GM19438 (cell line): Measurements from ENCODE around the gene CDC34.

Source experiments
- ATAC-seq: cut with Tn5 transposase; IDR thresholded peaks from one replicate; pipeline ENCODE4 v1.9.1; 2021; ENCODE audit warnings: low read depth; ENCODE audit not compliant: unreplicated experiment

The CDC34 gene

DNA sequence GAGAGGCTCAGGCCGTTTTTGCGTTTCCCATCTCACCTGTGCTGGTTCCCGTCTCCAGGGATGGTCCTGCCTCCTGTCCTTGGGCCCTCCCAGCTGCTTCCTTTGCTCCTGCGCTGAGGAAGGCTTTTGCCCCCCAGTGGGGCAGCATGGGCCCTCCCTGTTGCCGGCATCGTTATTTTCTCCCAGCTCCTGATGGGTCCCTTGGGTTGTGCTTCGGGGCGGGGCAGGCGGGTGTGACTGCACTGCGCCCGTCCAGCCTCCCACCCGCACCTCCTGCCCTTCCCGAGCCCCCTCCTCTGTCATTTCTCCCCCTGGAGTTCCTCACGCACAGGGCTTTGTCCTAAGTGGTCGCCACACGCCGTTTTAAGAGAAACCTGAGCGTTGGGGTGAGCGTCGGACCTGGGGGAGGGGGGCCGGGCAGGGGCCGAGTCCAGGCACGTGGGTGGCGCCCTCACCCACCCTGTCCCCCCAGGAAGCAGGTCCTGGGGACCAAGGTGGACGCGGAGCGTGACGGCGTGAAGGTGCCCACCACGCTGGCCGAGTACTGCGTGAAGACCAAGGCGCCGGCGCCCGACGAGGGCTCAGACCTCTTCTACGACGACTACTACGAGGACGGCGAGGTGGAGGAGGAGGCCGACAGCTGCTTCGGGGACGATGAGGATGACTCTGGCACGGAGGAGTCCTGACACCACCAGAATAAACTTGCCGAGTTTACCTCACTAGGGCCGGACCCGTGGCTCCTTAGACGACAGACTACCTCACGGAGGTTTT lies 9.5 kb downstream of the CDC34 start:
- ATAC-seq = no peak

DNA sequence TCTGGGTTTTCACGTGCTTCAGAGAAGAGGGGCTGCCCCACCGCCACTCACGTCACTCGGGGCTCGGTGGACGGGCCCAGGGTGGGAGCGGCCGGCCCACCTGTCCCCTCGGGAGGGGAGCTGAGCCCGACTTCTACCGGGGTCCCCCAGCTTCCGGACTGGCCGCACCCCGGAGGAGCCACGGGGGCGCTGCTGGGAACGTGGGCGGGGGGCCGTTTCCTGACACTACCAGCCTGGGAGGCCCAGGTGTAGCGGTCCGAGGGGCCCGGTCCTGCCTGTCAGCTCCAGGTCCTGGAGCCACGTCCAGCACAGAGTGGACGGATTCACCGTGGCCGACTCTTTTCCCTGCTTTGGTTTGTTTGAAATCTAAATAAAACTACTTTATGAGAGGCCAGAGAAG lies 10.1 kb downstream of the CDC34 start:
- ATAC-seq = no peak

DNA sequence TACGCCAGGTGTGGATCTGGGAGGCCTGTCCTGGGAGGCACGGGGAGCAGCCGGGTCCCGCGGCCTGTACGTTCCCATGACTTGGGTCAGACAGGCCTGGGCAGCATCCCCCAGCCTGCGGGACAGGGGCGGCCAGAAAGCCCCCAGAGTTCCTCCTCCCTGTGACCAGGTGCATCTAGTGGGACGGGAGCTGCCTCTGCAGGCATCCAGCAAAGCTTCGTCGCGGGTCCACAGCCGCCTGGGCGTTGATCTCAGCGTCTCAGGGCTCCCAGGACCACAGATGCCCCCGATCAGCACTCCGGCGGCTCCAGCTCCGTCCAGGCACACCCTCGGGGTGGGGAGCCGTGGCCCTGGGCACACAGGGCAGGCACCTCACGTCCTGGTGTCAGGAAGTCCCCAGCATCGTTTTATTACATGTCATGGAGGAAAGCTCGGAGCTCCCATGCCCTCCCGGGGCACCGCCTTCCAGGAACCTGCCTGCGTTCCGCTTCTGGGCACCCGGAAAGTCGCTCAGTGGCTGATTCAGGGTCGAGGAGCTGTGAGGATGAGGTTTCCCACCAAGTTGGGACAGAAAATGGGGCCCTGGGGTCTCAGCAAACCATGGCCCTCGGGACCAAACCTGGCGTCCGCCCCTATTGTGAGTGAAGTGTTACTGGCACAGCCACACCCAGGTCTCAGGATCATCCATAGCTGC lies 10.8 kb downstream of the CDC34 start:
- ATAC-seq = no peak

DNA sequence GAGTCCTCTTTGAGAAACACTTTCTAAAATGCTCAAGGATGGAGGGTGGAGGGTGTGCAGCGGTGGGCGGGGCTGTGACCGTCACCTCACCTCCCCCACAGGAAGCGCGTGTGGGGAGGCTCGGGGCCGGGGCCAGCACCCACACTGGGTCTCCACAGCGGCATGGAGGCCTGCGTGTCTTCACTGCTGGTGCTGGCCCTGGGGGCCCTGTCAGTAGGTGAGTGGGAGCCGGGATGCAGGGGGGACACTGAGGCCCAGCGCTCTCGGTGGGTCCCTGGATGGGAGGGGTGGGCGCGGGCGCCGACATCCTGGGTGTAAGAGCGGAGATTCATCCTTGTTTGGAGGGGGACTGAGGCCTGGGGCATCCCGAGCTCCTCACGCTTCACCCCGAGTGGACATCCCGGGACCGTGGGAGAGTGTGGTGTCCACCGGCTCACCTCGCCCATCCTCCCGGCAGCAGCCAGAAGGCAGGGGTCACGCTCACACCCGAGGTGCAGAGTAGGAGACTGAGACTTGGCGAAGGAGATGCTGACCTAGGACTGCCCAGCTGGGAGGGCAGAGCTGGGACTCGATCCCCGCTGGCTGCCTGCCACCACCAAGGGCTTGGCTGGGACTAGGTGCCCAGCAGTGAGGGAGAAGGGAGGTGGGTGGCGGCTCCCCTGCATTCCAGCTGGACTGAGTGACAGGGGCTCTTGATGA lies 12.5 kb downstream of the CDC34 start, which contains the start of gene GZMM:
GZMM (plus strand) TSS at position 144 of the 699 bp plus-strand sequence; CDS start at position 163, 19 bp downstream.
- no peak for ATAC-seq

DNA sequence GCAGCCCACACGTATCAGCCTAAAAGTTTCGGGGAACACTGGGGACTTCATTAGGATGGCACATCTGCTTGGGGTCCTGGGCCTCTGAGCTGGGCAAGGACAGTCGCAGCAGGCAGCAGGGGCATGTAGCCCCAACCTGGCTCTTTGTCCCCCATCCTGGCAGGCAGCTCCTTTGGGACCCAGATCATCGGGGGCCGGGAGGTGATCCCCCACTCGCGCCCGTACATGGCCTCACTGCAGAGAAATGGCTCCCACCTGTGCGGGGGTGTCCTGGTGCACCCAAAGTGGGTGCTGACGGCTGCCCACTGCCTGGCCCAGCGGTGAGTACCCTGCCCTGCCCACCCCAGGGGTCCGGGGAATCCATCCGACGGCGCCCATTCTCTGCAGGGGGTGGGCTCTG lies 15.6 kb downstream of the CDC34 start:
- no peak for ATAC-seq

DNA sequence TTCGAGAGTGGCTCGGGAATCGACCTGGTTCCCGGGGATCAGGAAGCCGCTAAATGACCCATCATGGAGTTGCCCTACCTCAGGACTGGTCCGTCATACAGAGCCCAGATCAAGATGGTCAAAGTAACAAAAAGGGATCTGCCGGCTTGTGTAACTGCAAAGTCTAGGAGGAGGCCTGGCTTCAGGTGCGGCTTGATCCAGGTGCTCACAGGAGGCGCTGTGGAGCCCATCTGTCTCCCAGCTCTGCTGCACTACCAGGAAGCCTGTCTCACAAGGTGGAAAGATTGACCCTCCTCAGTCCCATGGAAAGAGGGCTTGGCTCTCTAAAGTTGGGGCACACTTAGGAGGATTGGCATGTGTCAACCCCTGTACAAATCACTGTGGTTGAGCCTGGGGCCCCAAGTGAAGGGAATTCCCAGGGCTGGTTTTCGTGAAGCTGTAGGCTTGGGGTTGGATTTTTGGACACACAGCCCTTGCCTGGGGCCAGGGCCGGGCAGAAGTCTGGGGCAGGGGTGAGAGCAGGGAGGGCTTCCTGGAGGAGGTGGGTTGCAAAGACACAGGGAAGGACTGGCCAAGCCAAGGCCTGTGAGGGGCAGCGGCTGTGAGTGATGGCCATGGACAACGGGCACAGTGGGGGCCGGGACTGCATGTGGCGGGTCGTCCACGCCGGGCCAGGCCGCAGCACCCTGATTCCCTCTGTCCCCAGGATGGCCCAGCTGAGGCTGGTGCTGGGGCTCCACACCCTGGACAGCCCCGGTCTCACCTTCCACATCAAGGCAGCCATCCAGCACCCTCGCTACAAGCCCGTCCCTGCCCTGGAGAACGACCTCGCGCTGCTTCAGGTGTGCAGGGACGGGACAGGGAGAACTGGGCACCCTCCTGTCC lies 16.5 kb downstream of the CDC34 start:
- ATAC-seq = no peak

DNA sequence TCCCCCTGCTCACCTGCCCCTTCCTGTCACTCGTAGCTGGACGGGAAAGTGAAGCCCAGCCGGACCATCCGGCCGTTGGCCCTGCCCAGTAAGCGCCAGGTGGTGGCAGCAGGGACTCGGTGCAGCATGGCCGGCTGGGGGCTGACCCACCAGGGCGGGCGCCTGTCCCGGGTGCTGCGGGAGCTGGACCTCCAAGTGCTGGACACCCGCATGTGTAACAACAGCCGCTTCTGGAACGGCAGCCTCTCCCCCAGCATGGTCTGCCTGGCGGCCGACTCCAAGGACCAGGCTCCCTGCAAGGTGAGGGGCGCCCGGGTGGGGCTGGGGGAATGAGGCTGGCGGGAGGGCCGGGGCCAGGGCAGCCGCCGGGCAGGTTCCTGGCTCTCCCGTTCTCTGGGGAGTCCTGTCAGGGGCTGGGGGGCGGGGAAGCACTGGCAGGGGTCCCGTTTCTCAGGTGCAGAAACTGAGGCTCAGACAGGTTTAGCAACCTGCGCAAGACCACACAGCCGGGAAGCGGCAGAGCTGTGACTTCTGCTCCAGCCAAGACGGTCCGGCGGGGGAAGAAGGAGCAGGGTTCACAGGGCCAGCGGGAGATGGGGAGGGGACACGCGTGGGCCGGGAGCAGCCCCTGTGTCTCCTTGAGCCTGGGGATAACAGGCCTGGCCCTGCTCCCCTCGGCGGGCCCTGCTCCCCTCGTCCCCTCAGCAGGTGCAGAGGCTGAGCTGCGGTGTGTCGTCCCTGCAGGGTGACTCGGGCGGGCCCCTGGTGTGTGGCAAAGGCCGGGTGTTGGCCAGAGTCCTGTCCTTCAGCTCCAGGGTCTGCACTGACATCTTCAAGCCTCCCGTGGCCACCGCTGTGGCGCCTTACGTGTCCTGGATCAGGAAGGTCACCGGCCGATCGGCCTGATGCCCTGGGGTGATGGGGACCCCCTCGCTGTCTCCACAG lies 17.6 kb downstream of the CDC34 start:
- ATAC-seq = no peak

DNA sequence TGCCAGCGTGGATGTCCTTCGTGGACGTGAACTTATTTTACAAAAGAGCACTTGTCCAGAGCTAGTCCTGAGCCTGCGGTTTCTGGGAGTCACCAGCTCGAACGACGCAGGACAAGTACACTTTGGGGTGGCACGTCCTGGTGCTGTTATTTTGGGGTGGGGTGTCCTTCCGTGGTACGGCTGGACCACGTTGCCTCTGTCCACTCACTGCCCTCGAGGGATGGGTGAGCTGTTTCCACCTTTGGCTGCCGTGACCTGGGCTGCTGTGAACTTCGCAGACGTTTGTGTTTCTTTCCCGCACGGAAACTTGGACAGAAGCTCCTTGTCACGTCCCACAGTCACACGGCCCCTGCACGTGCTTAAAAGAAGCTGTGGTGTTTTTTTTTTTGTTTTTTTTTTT lies 23.3 kb downstream of the CDC34 start:
- ATAC-seq = no peak

DNA sequence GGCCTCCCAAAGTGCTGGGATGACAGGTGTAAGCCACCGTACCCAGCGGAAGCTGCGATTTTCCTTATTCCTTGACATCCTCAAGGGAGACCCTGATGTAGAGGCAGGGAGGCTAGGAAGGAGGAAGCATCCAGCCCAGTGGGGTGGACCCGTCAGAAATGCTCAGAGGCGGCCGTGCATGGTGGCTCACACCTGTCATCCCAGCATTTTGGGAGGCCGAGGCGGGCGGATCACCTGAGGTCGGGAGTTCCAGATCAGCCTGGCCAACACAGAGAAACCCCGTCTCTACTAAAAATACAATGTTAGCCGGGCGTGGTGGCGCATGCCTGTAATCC lies 23.9 kb downstream of the CDC34 start:
- ATAC-seq = no peak

DNA sequence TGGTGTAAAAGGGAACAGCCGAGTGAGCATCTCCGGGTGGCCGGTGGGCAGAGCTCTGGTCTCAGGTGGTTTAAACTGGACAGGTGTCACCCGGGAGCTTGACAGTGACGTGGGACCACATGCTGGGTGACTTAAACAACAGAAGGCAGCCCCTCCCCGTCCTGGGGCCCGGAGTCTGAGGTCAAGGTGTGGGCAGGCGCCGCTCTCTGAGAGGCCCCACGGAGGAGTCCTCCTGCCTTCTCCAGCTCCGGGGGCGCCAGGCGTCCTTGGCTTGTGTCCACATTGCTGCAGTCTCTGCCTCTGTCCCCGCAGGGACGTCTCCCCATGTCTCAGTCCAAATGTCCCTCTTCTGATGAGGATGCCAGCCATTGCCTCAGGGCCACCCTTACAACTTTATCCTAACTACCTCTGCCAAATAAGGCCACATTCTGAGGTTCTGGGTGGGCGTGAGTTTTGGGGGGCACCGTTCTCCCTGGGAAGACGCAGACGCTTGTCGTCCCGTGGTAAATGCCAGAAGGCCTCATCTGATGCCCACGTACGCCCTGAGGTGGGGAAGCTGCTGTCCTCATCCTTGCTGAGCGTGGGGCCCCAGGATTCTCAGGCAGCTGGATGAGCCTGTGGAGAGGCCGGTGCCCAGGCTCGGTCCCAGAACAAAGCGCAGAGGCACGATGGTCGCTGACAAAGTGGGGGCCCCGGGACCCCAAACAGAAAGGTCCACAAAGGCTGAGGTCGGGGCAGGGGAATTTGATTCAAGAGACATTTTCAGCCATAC lies 25.2 kb downstream of the CDC34 start:
- ATAC-seq = no peak

DNA sequence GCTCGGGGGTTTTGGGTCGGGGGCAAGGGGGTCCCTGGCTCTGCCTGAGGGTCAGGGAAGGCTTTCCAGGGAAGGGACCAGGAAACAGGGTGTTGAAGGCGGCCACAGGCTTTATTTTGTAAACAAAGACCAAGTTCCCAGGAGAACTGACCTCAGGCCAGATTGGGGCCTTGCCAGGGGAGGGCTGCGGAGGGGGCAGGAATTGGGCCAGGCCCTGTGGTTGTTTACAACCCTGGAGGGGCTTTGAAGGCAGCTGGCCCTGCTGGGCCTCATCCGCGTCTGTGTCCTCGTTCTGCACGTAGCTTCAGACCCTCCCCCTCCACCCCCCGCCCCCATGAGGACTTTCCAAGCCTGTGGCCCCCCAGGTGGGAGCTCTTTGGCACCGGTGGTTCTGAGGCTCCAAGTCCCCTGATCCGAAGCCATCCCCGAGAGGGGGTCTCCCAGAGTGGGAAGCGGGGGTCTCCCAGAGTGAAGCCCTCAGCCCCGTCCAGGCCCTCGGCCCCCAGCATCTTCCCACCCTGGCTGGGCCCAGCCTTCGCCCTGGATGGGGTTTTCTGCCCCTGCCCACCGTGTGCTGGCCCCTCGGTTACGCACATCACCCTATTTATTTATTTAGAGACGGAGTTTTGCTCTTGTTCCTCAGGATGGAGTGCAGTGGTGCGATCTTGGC lies 27.3 kb downstream of the CDC34 start:
- ATAC-seq = no peak

DNA sequence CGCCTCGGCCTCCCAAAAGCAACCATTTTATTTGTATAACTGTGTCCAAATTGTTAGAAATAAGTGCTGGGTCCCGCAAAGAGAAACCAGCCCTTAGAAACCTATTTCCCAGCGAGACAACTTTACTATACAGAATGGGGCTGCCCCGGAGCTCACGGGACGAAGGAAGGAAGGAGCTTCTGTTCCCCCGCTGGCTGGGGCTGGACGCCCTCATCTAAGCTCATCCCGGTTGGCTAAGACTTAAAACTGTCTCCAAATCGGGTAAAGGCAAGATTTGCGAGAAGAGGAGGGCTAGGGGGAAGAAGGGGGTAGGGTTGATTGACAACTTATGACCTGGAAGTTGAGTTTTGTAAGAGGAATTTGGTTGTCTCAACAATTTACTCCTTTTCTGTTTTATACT lies 28.6 kb downstream of the CDC34 start:
- ATAC-seq = no peak

DNA sequence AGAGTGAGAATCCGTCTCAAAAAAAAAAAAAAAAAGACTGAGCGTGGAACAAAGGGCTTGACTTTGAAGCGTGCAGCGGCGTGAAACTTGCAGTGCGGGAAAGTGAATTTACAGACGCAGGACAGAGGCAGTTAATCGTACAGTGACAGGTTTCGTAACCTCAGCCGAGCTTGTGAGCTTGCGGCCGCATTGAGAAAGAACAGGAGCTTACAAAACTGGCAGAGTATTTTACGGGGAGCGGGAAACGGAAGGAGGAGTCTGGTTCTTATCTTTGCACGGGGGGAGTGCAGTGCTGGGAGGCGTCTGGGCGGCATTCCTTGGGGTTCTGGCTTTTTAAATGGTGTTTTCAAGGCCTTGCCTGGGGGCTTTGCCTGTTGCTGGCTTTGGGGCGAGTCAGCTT lies 34.8 kb downstream of the CDC34 start:
- no peak for ATAC-seq

DNA sequence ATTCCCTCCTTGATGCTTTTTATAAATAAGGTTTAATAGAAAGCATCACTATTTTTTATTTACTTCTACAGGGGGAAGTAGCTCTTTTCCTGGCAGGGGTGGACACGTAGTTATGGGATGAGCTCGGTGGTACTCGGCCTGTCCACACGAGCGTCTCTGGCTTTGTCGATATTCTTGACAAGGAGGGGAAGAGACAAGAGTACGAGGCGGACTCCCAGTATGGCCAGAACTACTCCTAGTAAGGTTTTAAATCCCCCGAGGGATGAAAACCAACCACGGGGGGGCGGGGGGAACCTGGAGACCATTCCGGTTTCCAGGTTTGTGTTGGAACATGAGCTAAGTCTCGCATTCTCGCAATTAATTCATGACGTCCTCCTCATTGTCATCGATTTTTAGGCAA lies 35.3 kb downstream of the CDC34 start:
- no peak for ATAC-seq

DNA sequence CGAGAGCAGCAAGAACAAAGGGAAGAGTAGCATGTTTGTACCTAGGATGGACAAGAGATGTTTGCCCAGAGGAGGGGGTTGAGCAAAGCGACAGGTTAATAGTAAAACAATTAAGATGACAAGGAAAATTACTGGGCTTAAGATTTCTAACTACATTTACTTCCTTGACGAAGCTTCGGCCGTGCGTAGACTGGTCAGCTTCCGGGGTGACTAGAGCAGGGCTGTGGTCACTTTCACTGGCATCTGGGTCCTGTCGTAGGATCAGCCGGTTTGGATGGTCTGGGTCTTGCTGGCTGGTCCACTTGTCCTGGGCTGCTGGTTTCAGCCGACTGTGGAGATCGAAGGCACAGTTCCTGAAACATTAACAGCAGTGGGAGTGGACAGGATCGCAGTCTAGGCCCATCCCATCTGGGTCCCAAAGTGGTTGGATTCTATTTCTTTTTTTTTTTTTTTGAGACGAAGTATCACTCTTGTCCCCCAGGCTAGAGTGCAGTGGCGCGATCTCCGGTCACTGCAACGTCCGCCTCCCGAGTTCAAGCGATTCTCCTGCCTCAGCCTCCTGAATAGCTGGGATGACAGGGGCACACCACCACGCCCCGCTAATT lies 35.8 kb downstream of the CDC34 start:
- ATAC-seq = no peak

DNA sequence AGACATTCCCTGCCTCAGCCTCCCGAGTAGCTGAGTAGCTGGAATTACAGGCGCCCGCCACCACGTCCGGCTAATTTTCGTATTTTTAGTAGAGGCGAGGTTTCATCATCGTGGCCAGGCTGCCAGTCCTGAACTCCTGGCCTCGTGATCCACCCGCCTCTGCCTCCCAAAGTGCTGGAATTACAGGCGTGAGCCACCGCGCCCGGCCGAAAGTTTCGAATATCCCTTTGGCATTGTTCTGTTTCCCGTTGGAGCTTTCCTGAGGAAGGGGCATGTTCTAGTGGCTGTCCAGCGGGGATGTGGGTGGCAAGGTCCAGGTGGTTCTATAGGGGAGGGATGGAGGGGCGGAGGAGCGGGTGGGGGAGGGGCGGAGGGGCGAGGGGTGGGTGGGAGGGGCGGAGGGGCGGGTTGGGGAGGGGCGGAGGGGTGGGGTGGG lies 38.7 kb downstream of the CDC34 start:
- no peak for ATAC-seq

DNA sequence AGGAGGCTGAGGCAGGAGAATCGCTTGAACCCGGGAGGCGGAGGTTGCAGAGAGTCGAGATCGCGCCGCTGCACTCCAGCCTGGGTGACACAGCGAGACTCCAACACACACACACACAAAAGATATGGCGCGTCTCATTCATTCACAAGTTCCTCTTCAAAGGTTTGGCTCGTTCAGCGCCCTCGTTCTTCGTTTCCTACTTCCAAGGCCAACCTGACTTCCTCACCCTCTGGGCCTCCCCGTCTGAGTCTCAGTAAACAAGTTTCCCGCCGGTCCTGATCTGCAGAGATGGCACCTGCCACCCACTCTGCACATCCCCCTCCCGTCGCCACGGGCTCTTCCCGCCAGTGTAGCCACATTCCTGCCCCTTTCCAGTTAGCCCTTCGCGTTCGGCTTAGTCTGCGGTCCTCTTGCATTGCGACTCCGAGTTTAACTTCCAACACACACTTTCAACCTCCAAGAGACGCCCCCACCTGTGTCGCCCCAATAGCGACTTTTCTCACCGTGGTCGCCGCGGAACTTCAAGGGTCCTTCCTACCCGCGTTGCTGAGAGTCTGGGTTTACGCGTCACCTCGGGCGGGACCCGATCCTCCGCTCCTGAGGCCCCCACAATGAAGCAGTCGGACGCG lies 39.5 kb downstream of the CDC34 start:
- no peak for ATAC-seq
